HEK293 (cell line): Measurements from ENCODE around the gene ENTPD8.

Experiments
- CTCF ChIA-PET: fragments of 350-600 bp; formaldehyde crosslinking; extraction: SDS; loops from one replicate; lab custom pipeline; 2021; ENCODE audit warnings: antibody characterized with exemption; lab: Yijun Ruan, JAX
- POLR2A ChIA-PET: fragments of 300-600 bp; formaldehyde crosslinking; extraction: SDS; loops from one replicate; lab custom pipeline; 2020; ENCODE audit warnings: antibody characterized with exemption, inconsistent platforms; lab: Yijun Ruan, JAX
- H3K27ac ChIP-seq: fragments of 200-500 bp; sonication (Bioruptor generic); 2 replicates; pipeline ENCODE4 v1.5.1; 2014; ENCODE audit warnings: low read depth, low read length, control low read depth, inconsistent platforms; ENCODE audit errors: extremely low read depth
- H3K36me3 ChIP-seq, 2 experiments: fragments of 200-500 bp in 1 of 2; sonication (Bioruptor generic) in 1 of 2; 1 replicate in 1 of 2; 2 replicates in 1 of 2; pipeline ENCODE4 v1.5.1; 2014 to 2017; ENCODE audit warnings: inconsistent platforms in 2 of 2, low read length in 2 of 2; ENCODE audit not compliant: control insufficient read depth in 2 of 2, insufficient read depth in 1 of 2
- H3K4me1 ChIP-seq: fragments of 200-500 bp; sonication (Bioruptor generic); 2 replicates; pipeline ENCODE4 v1.5.1; 2014; ENCODE audit warnings: mild to moderate bottlenecking, low read length, inconsistent platforms; ENCODE audit not compliant: control insufficient read depth, insufficient read depth
- H3K4me3 ChIP-seq: 2 replicates; pipeline ENCODE4 v1.5.1; 2011; ENCODE audit warnings: low read depth, mild to moderate bottlenecking, control low read depth, low read length, moderate library complexity
- H3K9me3 ChIP-seq: fragments of 200-500 bp; sonication (Bioruptor generic); 2 replicates; pipeline ENCODE4 v1.5.1; 2014; ENCODE audit warnings: low read depth, low read length, inconsistent platforms; ENCODE audit not compliant: control insufficient read depth, insufficient read depth
- GLIS1 ChIP-seq: fragments of 450-650 bp; formaldehyde crosslinking; IDR thresholded peaks from 2 replicates; pipeline ENCODE4 v1.5.1; 2016; ENCODE audit warnings: missing biosample characterization, missing genetic modification characterization
- GLIS2 ChIP-seq: fragments of 450-650 bp; formaldehyde crosslinking; IDR thresholded peaks from 2 replicates; pipeline ENCODE4 v1.5.1; 2016; ENCODE audit warnings: missing biosample characterization, missing genetic modification characterization
- KLF1 ChIP-seq: fragments of 450-650 bp; formaldehyde crosslinking; IDR thresholded peaks from 2 replicates; pipeline ENCODE4 v1.5.1; 2016; ENCODE audit warnings: missing biosample characterization, missing genetic modification characterization
- SALL2 ChIP-seq: fragments of 450-650 bp; formaldehyde crosslinking; IDR thresholded peaks from 2 replicates; pipeline ENCODE4 v1.5.0; 2017; ENCODE audit warnings: missing biosample characterization, mild to moderate bottlenecking, missing genetic modification characterization, borderline replicate concordance
- SCRT1 ChIP-seq: fragments of 450-650 bp; formaldehyde crosslinking; IDR thresholded peaks from 2 replicates; pipeline ENCODE4 v1.5.1; 2016; ENCODE audit warnings: missing biosample characterization, missing genetic modification characterization, borderline replicate concordance
- SCRT2 ChIP-seq: fragments of 450-650 bp; formaldehyde crosslinking; IDR thresholded peaks from 2 replicates; pipeline ENCODE4 v1.5.1; 2016; ENCODE audit warnings: missing biosample characterization, missing genetic modification characterization
- TCF7L2 ChIP-seq: IDR thresholded peaks from 2 replicates; pipeline ENCODE4 v1.6.1; 2011; ENCODE audit warnings: low read depth, mild to moderate bottlenecking, inconsistent platforms, low read length, moderate library complexity, borderline replicate concordance
- TRIM28 ChIP-seq: IDR thresholded peaks from 2 replicates; pipeline ENCODE4 v1.6.1; 2011; ENCODE audit warnings: low read length, control low read depth, borderline replicate concordance
- ZFP37 ChIP-seq: fragments of 450-650 bp; formaldehyde crosslinking; IDR thresholded peaks from 2 replicates; pipeline ENCODE4 v1.5.1; 2016; ENCODE audit warnings: missing biosample characterization, missing genetic modification characterization
- ZIC2 ChIP-seq: fragments of 450-650 bp; formaldehyde crosslinking; IDR thresholded peaks from 2 replicates; pipeline ENCODE4 v1.5.1; 2016; ENCODE audit warnings: missing biosample characterization, missing genetic modification characterization
- ZNF184 ChIP-seq: fragments of 450-650 bp; IDR thresholded peaks from 2 replicates; pipeline ENCODE4 v1.5.1; 2018; ENCODE audit warnings: missing biosample characterization, mild to moderate bottlenecking, missing genetic modification characterization
- ZNF19 ChIP-seq: fragments of 450-650 bp; formaldehyde crosslinking; IDR thresholded peaks from 2 replicates; pipeline ENCODE4; 2016; ENCODE audit warnings: missing biosample characterization, missing genetic modification characterization, low read depth
- ZNF223 ChIP-seq: fragments of 450-650 bp; formaldehyde crosslinking; IDR thresholded peaks from 2 replicates; pipeline ENCODE4 v1.5.1; 2016; ENCODE audit warnings: missing biosample characterization, missing genetic modification characterization
- ZNF350 ChIP-seq: fragments of 450-650 bp; formaldehyde crosslinking; IDR thresholded peaks from 2 replicates; pipeline ENCODE4 v1.5.0; 2017; ENCODE audit warnings: missing biosample characterization, mild to moderate bottlenecking, missing genetic modification characterization
- ZNF394 ChIP-seq: fragments of 450-650 bp; formaldehyde crosslinking; IDR thresholded peaks from 2 replicates; pipeline ENCODE4 v1.5.1; 2016; ENCODE audit warnings: missing biosample characterization, missing genetic modification characterization, mild to moderate bottlenecking, moderate library complexity, borderline replicate concordance
- ZNF416 ChIP-seq: fragments of 450-650 bp; formaldehyde crosslinking; IDR thresholded peaks from 2 replicates; pipeline ENCODE4 v1.5.1; 2016; ENCODE audit warnings: missing biosample characterization, missing genetic modification characterization
- ZNF521 ChIP-seq: fragments of 450-650 bp; formaldehyde crosslinking; IDR thresholded peaks from 2 replicates; pipeline ENCODE4 v1.5.1; 2017; ENCODE audit warnings: missing biosample characterization, mild to moderate bottlenecking, missing genetic modification characterization
- ZNF544 ChIP-seq: fragments of 450-650 bp; formaldehyde crosslinking; IDR thresholded peaks from 2 replicates; pipeline ENCODE4 v1.5.0; 2017; ENCODE audit warnings: missing biosample characterization, missing genetic modification characterization
- ZNF548 ChIP-seq: fragments of 450-650 bp; formaldehyde crosslinking; IDR thresholded peaks from 2 replicates; pipeline ENCODE4 v1.5.1; 2016; ENCODE audit warnings: missing biosample characterization, missing genetic modification characterization
- ZNF549 ChIP-seq: fragments of 450-650 bp; IDR thresholded peaks from 2 replicates; pipeline ENCODE4 v1.5.1; 2018; ENCODE audit warnings: missing biosample characterization, missing genetic modification characterization, mild to moderate bottlenecking, inconsistent platforms, moderate library complexity
- ZNF560 ChIP-seq: fragments of 450-650 bp; formaldehyde crosslinking; IDR thresholded peaks from 2 replicates; pipeline ENCODE4 v1.5.1; 2017; ENCODE audit warnings: missing biosample characterization, missing genetic modification characterization, borderline replicate concordance
- ZNF629 ChIP-seq: fragments of 450-650 bp; formaldehyde crosslinking; IDR thresholded peaks from 2 replicates; pipeline ENCODE4 v1.5.1; 2017; ENCODE audit warnings: missing biosample characterization, missing genetic modification characterization
- ZNF664 ChIP-seq: fragments of 450-650 bp; formaldehyde crosslinking; IDR thresholded peaks from 2 replicates; pipeline ENCODE4 v1.5.1; 2016; ENCODE audit warnings: missing biosample characterization, missing genetic modification characterization
- ZXDB ChIP-seq: fragments of 450-650 bp; formaldehyde crosslinking; IDR thresholded peaks from 2 replicates; pipeline ENCODE4 v1.5.1; 2016; ENCODE audit warnings: missing biosample characterization, missing genetic modification characterization
- TF ChIP-seq, protein P1 (sequence below): fragments of 450-650 bp; formaldehyde crosslinking; optimal IDR thresholded peaks from 2 replicates; pipeline ENCODE3; 2016; ENCODE audit warnings: missing biosample characterization, mild to moderate bottlenecking, missing genetic modification characterization
- TF ChIP-seq, protein P2 (sequence below): fragments of 450-650 bp; formaldehyde crosslinking; IDR thresholded peaks from 2 replicates; pipeline ENCODE4 v1.5.1; 2016; ENCODE audit warnings: missing biosample characterization, missing genetic modification characterization, low read depth
- TF ChIP-seq, protein P3 (sequence below): fragments of 450-650 bp; formaldehyde crosslinking; IDR thresholded peaks from 2 replicates; pipeline ENCODE4 v1.5.1; 2016; ENCODE audit warnings: missing biosample characterization, missing genetic modification characterization
- TF ChIP-seq, protein P4 (sequence below): fragments of 450-650 bp; formaldehyde crosslinking; IDR thresholded peaks from 2 replicates; pipeline ENCODE4 v1.5.1; 2016; ENCODE audit warnings: missing biosample characterization, missing genetic modification characterization
- TF ChIP-seq, protein P5 (sequence below): fragments of 450-650 bp; formaldehyde crosslinking; IDR thresholded peaks from 2 replicates; pipeline ENCODE4 v1.5.1; 2017; ENCODE audit warnings: missing biosample characterization, missing genetic modification characterization

Gene ENTPD8

DNA sequence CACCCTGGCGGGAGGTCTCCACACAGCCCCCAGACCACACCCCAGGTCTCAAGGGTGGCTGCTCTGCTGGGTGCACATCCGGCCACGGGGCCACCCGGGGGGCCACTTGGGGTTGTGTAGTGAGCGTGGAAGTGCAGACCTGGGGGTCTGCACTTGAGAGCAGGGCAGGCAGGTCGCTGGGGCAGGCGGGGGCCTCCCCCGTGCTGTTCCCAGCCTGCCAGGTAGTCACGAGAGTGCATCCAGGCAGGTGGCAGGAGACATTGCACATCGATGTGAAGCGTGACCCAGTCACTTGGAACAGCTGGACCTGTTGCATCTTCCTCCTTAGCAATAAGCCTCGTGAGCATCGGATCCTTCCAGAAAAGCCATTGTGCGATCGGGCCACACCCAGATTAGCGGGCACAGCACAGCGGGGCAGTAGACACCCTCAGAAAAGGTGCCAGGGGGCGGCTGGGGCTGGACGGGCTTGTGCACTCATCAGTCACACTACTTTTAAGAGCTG, 4.8 kb upstream of the ENTPD8 start:
- no peak for TF ChIP-seq ZNF560 (tag by site-specific recombination)
- no peak for TF ChIP-seq ZNF394 (tag by site-specific recombination)
- TF ChIP-seq ZFP37 (tag by site-specific recombination): no peak
- no peak for TF ChIP-seq ZNF223 (tag by site-specific recombination)
- TF ChIP-seq TCF7L2: no peak
- TF ChIP-seq ZNF549 (tag by site-specific recombination): no peak
- peak; percentile 30 for TF ChIP-seq ZIC2 (tag by site-specific recombination)
- TF ChIP-seq GLIS2 (tag by site-specific recombination): peak; percentile 61
- TF ChIP-seq, protein P1, sequence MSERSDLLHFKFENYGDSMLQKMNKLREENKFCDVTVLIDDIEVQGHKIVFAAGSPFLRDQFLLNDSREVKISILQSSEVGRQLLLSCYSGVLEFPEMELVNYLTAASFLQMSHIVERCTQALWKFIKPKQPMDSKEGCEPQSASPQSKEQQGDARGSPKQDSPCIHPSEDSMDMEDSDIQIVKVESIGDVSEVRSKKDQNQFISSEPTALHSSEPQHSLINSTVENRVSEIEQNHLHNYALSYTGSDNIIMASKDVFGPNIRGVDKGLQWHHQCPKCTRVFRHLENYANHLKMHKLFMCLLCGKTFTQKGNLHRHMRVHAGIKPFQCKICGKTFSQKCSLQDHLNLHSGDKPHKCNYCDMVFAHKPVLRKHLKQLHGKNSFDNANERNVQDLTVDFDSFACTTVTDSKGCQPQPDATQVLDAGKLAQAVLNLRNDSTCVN: no peak
- TF ChIP-seq SCRT2 (tag by site-specific recombination): peak; percentile 97
- TF ChIP-seq, protein P2, sequence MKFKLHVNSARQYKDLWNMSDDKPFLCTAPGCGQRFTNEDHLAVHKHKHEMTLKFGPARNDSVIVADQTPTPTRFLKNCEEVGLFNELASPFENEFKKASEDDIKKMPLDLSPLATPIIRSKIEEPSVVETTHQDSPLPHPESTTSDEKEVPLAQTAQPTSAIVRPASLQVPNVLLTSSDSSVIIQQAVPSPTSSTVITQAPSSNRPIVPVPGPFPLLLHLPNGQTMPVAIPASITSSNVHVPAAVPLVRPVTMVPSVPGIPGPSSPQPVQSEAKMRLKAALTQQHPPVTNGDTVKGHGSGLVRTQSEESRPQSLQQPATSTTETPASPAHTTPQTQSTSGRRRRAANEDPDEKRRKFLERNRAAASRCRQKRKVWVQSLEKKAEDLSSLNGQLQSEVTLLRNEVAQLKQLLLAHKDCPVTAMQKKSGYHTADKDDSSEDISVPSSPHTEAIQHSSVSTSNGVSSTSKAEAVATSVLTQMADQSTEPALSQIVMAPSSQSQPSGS: no peak
- no peak for TF ChIP-seq ZNF350
- no peak for TF ChIP-seq ZNF629 (tag by site-specific recombination)
- TF ChIP-seq ZNF184 (tag by site-specific recombination): no peak
- TF ChIP-seq ZNF548 (tag by site-specific recombination): no peak
- peak; percentile 100 for TF ChIP-seq GLIS1
- 0 out of 2 replicates have a peak, but pooled peaks have one; percentile 24 for TF ChIP-seq KLF1 (tag by site-specific recombination)
- peak; percentile 94 for TF ChIP-seq SCRT1 (tag by site-specific recombination)
- no peak for TF ChIP-seq ZNF664 (tag by site-specific recombination)
- POLR2A ChIA-PET: interaction anchor here (0.6 to 1.7 kb wide), 4 partner anchors 13 to 159 kb away, joined by 3 to 7 read pairs (median 4); partner anchors contain the start of genes EXD3, NOXA1 and NSMF
- no peaks in the 10 kb centered on the region for H3K4me1 ChIP-seq
- H3K36me3 ChIP-seq: peaks cover 0 to 18% of the 10 kb centered on the region in 2 experiments; a peak in 2 of 3 replicates
- H3K4me3 ChIP-seq: no peak overlapping the region
- H3K27ac ChIP-seq: no peak overlapping the region
- CTCF ChIA-PET: interaction anchor here (0.5 to 4.2 kb wide), 21 partner anchors 8 to 570 kb away, joined by 3 to 19 read pairs (median 4); partner anchors contain the start of genes EXD3 and NOXA1
- no peaks in the 10 kb centered on the region for H3K9me3 ChIP-seq

DNA sequence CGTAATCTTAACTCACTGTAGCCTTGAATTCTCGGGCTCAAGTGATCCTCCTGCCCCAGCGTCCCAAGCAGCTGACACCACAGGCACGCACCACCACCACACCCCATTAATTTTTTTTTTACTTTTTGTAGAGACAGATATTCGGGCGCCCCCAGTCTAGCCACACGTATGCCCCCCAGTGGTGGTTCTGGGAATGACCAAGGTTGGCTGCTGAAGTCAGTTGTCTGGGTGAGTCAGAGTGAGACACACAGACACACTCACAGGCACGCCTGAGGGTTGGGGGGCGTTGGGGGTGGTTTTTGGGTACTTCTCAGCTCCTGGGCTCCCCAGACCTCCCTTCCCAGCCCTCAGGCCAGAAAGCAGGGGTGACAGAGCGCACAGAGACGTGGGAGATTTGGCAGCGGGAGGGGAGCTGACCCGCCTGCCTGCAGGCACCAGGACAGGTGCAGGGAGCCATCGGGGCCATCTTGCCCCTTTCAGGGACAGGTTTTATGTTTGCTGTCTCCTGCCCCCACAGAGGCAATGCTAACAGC, 4.2 kb upstream of the ENTPD8 start:
- Histone ChIP-seq H3K36me3 (peaks cover 0 to 18% of the 10 kb centered on the region in 2 experiments; a peak in 2 of 3 replicates), H3K4me3 (no peak overlapping the region), H3K4me1 (no peaks in the 10 kb centered on the region), H3K27ac (no peak overlapping the region), H3K9me3 (no peaks in the 10 kb centered on the region)
- ChIA-PET POLR2A (interaction anchor here (0.6 to 1.7 kb wide), 4 partner anchors 14 to 203 kb away, joined by 3 to 4 read pairs (median 4); partner anchors contain the start of genes EXD3, NOXA1 and NSMF), CTCF (interaction anchor here (0.6 to 4.2 kb wide), 24 partner anchors 8 to 1544 kb away, joined by 3 to 19 read pairs (median 4); partner anchors contain the start of genes EXD3 and NOXA1)
- TF ChIP-seq ZNF544 (tag by site-specific recombination) (no peak), ZNF19 (tag by site-specific recombination) (no peak), ZXDB (0 out of 2 replicates have a peak, but pooled peaks have one; percentile 41), TRIM28 (no peak), ZNF416 (tag by site-specific recombination) (no peak), SALL2 (tag by site-specific recombination) (no peak), ZNF521 (tag by site-specific recombination) (no peak), GLIS2 (tag by site-specific recombination) (no peak)
- TF ChIP-seq, protein P3, sequence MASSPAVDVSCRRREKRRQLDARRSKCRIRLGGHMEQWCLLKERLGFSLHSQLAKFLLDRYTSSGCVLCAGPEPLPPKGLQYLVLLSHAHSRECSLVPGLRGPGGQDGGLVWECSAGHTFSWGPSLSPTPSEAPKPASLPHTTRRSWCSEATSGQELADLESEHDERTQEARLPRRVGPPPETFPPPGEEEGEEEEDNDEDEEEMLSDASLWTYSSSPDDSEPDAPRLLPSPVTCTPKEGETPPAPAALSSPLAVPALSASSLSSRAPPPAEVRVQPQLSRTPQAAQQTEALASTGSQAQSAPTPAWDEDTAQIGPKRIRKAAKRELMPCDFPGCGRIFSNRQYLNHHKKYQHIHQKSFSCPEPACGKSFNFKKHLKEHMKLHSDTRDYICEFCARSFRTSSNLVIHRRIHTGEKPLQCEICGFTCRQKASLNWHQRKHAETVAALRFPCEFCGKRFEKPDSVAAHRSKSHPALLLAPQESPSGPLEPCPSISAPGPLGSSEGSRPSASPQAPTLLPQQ (tag by site-specific recombination): no peak
- TF ChIP-seq, protein P4, sequence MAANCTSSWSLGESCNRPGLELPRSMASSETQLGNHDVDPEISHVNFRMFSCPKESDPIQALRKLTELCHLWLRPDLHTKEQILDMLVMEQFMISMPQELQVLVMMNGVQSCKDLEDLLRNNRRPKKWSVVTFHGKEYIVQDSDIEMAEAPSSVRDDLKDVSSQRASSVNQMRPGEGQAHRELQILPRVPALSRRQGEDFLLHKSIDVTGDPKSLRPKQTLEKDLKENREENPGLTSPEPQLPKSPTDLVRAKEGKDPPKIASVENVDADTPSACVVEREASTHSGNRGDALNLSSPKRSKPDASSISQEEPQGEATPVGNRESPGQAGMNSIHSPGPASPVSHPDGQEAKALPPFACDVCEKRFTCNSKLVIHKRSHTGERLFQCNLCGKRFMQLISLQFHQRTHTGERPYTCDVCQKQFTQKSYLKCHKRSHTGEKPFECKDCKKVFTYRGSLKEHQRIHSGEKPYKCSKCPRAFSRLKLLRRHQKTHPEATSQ (tag by site-specific recombination): no peak
- TF ChIP-seq, protein P5, sequence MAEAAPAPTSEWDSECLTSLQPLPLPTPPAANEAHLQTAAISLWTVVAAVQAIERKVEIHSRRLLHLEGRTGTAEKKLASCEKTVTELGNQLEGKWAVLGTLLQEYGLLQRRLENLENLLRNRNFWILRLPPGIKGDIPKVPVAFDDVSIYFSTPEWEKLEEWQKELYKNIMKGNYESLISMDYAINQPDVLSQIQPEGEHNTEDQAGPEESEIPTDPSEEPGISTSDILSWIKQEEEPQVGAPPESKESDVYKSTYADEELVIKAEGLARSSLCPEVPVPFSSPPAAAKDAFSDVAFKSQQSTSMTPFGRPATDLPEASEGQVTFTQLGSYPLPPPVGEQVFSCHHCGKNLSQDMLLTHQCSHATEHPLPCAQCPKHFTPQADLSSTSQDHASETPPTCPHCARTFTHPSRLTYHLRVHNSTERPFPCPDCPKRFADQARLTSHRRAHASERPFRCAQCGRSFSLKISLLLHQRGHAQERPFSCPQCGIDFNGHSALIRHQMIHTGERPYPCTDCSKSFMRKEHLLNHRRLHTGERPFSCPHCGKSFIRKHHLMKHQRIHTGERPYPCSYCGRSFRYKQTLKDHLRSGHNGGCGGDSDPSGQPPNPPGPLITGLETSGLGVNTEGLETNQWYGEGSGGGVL (tag by site-specific recombination): peak; percentile 62
